Colonic mucosa (tissue), 4 donors: ENCODE results near the gene CYGB. TPM values are rescaled to one million over a fixed set of nuclear protein-coding genes. Genes with fewer than 3 reads are reported as not detected.

Experiments
- DNase-seq: peaks from one replicate; pipeline ENCODE4 v3.0.0-alpha.2; 2020
- H3K27ac ChIP-seq: fragments of 200-600 bp; one replicate; pipeline ENCODE4 v1.8.0; 2021
- H3K27me3 ChIP-seq: fragments of 200-600 bp; one replicate; pipeline ENCODE4 v1.8.0; 2021
- H3K36me3 ChIP-seq: fragments of 200-600 bp; one replicate; pipeline ENCODE4 v1.8.0; 2021
- H3K4me1 ChIP-seq: fragments of 200-600 bp; one replicate; pipeline ENCODE4 v1.8.0; 2021; ENCODE audit warnings: mild to moderate bottlenecking
- H3K4me3 ChIP-seq: fragments of 200-600 bp; one replicate; pipeline ENCODE4 v1.8.0; 2021
- H3K9ac ChIP-seq, 2 donors: one replicate each; pipeline ENCODE4 v1.7.0; 2013; ENCODE audit warnings: control low read depth in 2 of 2, low read depth in 2 of 2, low read length in 2 of 2
- H3K9me3 ChIP-seq: fragments of 200-600 bp; one replicate; pipeline ENCODE4 v1.8.0; 2021
- intact Hi-C: fragments of 100-400 bp; cut with DNase I; formaldehyde crosslinking; loops from one replicate; pipeline ENCODE4 v1.14.1; 2022
- total RNA-seq, 2 donors: library from RNA; stranded (reverse); fragmentation: NEBNext Ultra II Directional in 1 of 2; extraction: Animal tissue kit (Norgen Biotek cat#: 25700) in 1 of 2; gene quantifications; one replicate each; pipeline ENCODE4 v1.2.1, GENCODE V29; 2021
- TF ChIP-seq, protein P1 (sequence below): fragments of 200-600 bp; IDR thresholded peaks from one replicate; pipeline ENCODE4 v1.8.0; 2022; ENCODE audit warnings: antibody characterized with exemption, mild to moderate bottlenecking
- donor health status: healthy.
- donor health status: DM: no; HTN: no; CAD: no.
- donor health status: DM: no; HTN: no; CAD: no.

CYGB gene
- total RNA-seq, 2 donors from 2014 or later: 4.7 to 9.9 TPM

DNA sequence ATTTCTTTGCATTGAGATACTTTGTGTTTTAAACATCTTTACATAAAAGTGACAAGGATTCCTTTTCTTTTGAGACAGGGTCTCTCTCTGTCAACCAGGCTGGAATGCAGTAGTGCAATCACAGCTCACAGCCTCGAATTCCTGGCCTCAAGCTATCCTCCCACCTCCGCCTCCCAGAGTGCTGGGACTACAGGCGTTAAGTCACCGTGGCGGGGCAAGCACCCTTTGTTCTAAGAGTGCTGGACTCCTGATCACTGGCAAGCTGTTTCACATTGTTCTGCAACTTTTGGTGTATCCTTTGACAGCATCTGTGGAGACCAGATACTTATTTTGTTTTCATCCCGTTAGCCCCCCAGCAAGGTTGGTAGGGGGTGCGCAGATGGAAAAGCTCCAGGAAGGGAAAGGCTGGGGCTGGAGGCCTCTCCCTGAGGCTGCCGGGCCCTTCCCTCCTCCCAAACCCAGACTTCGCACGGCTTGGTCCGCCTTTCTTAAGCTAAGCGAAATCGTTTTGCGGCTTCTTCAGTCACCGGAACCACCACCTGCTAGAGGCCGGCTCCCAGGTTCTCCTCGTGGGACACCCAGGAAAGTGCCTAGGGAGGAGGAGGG, 47.0 kb upstream of the CYGB start:
- H3K27ac ChIP-seq: peak overlapping the region; percentile 40
- H3K9ac ChIP-seq: peak overlapping the region in 1 of 2 donors; percentile 78
- peak overlapping the region; percentile 69 for H3K4me3 ChIP-seq
- no peaks in the 10 kb centered on the region for H3K4me1 ChIP-seq
- no peaks in the 10 kb centered on the region for H3K9me3 ChIP-seq
- no peak for DNase-seq
- TF ChIP-seq, protein P1, sequence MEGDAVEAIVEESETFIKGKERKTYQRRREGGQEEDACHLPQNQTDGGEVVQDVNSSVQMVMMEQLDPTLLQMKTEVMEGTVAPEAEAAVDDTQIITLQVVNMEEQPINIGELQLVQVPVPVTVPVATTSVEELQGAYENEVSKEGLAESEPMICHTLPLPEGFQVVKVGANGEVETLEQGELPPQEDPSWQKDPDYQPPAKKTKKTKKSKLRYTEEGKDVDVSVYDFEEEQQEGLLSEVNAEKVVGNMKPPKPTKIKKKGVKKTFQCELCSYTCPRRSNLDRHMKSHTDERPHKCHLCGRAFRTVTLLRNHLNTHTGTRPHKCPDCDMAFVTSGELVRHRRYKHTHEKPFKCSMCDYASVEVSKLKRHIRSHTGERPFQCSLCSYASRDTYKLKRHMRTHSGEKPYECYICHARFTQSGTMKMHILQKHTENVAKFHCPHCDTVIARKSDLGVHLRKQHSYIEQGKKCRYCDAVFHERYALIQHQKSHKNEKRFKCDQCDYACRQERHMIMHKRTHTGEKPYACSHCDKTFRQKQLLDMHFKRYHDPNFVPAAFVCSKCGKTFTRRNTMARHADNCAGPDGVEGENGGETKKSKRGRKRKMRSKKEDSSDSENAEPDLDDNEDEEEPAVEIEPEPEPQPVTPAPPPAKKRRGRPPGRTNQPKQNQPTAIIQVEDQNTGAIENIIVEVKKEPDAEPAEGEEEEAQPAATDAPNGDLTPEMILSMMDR: no peak
- H3K36me3 ChIP-seq: no peaks in the 10 kb centered on the region
- peaks cover 25% of the 10 kb centered on the region for H3K27me3 ChIP-seq
- intact Hi-C loops: no loop called here

DNA sequence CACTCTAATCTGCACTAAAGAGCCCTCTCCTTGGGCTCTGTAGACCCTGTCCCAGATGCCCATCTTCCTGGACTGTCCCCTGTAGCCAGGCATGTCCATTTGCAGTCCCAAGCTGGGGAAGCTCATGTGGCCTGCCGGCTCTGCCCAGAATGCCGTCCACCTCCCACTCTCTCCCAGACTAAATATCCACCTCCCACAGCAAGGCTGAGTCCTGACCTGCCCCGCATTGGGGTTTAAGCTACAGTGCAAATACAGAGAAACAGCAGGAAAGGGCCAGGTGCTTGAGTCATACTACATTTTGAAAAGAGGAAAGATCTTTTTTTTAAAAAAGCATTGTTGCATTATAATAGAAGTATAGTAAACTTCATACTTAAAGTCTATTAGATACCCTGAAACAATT, 45.2 kb upstream of the CYGB start:
- Histone ChIP-seq H3K9ac (no peak overlapping the region), H3K4me1 (no peaks in the 10 kb centered on the region), H3K27me3 (peaks cover 25% of the 10 kb centered on the region), H3K27ac (no peak overlapping the region), H3K4me3 (no peak overlapping the region), H3K9me3 (no peaks in the 10 kb centered on the region), H3K36me3 (no peaks in the 10 kb centered on the region)
- intact Hi-C loops: no loop called here
- no peak for DNase-seq
- TF ChIP-seq, protein P1: no peak

DNA sequence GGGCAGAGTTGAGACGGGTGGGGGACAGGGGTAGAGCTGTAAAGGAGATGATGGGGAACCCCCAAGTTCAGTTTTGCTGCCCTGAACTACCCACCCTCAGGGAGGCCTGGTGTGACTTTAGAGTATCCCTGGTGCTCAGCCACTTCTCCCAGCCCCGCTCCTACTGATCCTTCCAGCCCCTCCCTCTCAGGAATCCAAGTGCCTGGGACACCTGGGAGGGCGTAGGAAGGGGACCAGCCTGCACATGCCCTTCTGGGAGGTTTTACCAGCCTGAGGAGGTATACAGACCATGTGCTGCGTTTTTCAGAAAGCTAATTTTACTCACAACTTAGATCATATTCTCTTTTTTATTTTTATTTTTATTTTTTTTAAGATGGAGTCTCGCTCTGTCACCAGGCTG, 44.0 kb upstream of the CYGB start:
- intact Hi-C loops: no loop called here
- Histone ChIP-seq H3K4me3 (no peak overlapping the region), H3K27me3 (peaks cover 19% of the 10 kb centered on the region), H3K36me3 (no peaks in the 10 kb centered on the region), H3K4me1 (no peaks in the 10 kb centered on the region), H3K27ac (no peak overlapping the region), H3K9ac (no peak overlapping the region), H3K9me3 (no peaks in the 10 kb centered on the region)
- TF ChIP-seq, protein P1: no peak
- no peak for DNase-seq

DNA sequence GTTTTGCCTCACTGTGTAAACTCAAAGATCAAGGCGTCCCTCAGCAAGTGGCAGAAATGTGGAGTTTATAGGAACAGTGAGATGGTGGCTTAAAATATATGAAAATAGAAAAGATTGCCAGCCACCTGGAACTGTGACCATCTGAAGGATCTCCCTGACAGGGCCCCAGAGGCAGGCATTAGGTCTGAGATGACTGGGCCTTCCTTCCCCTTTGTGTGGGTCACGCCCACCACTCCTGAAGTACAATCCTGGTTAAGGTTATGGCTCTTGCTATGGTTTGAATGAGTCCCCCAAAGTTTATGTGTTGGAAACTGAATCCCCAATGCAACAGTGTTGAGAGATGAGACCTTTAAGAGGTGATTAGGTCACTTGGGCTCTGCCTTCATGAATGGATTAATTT, 41.8 kb upstream of the CYGB start:
- Histone ChIP-seq H3K9ac (no peak overlapping the region), H3K4me3 (no peak overlapping the region), H3K4me1 (no peaks in the 10 kb centered on the region), H3K9me3 (no peaks in the 10 kb centered on the region), H3K36me3 (no peaks in the 10 kb centered on the region), H3K27me3 (peaks cover under 1% of the 10 kb centered on the region), H3K27ac (no peak overlapping the region)
- no peak for DNase-seq
- TF ChIP-seq, protein P1: no peak
- intact Hi-C loops: no loop called here

DNA sequence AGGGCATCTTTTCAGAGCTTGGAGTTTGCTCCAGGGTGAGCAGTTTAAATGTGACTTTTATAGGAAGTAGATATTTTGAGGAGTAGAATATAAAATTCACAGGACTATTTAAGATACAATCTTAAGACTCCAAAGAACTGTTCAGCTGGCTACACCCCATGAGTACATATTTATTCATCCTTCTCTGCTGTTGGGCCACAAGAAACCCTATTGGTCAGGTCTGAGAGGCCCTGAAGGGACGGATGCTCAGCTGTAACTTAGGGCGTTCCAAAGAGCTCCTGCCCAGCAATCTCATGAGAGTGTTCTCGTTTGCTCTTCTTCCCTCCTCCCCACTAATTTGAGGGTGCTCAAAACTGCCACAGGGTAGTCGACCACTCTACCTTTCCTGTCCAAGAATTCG, 40.9 kb upstream of the CYGB start:
- peak; percentile 34 for DNase-seq
- Histone ChIP-seq H3K9ac (no peak overlapping the region), H3K4me1 (no peaks in the 10 kb centered on the region), H3K27me3 (no peaks in the 10 kb centered on the region), H3K4me3 (no peak overlapping the region), H3K36me3 (no peaks in the 10 kb centered on the region), H3K27ac (no peak overlapping the region), H3K9me3 (no peaks in the 10 kb centered on the region)
- TF ChIP-seq, protein P1: no peak
- intact Hi-C loops: no loop called here
